HepG2 (cell line): ENCODE measurements around the gene MAP4K3. TPM values are rescaled to one million over a fixed set of nuclear protein-coding genes. Genes with fewer than 3 reads are reported as not detected.

ENCODE experiments used
- AGO1 ChIP-seq: fragments of 200-400 bp; formaldehyde crosslinking; IDR thresholded peaks from 2 replicates; pipeline ENCODE4 v1.6.1; 2017; ENCODE audit warnings: mild to moderate bottlenecking, low read depth, low read length, moderate library complexity; ENCODE audit not compliant: poor library complexity, severe bottlenecking
- AKAP8 ChIP-seq: sonication (generic); formaldehyde crosslinking; IDR thresholded peaks from 2 replicates; pipeline ENCODE4 v1.5.1; 2020; ENCODE audit warnings: mild to moderate bottlenecking, missing genetic modification reagents
- EEA1 ChIP-seq: sonication (generic); formaldehyde crosslinking; IDR thresholded peaks from 2 replicates; pipeline ENCODE4 v1.5.1; 2020; ENCODE audit warnings: mild to moderate bottlenecking, missing genetic modification reagents, borderline replicate concordance
- HDAC1 ChIP-seq: sonication (generic); formaldehyde crosslinking; IDR thresholded peaks from 2 replicates; pipeline ENCODE4 v1.5.1; 2020; ENCODE audit warnings: mild to moderate bottlenecking, missing genetic modification reagents
- KDM5A ChIP-seq: fragments of 200-600 bp; sonication (generic); IDR thresholded peaks from 2 replicates; pipeline ENCODE4 v1.7.0; 2018; ENCODE audit warnings: antibody characterized with exemption, mild to moderate bottlenecking, low read length, borderline replicate concordance
- NFAT5 ChIP-seq: sonication (generic); formaldehyde crosslinking; IDR thresholded peaks from 2 replicates; pipeline ENCODE4 v1.4.0; 2020; ENCODE audit warnings: missing genetic modification reagents
- NFYB ChIP-seq: sonication (generic); formaldehyde crosslinking; IDR thresholded peaks from 2 replicates; pipeline ENCODE4 v1.4.0; 2020; ENCODE audit warnings: missing genetic modification reagents
- RBFOX2 ChIP-seq: fragments of 200-400 bp; formaldehyde crosslinking; IDR thresholded peaks from 2 replicates; pipeline ENCODE4 v1.6.1; 2017; ENCODE audit warnings: low read depth, mild to moderate bottlenecking, low read length
- SNAPC5 ChIP-seq: sonication (generic); formaldehyde crosslinking; IDR thresholded peaks from 2 replicates; pipeline ENCODE4 v1.8.1; 2023; ENCODE audit warnings: mild to moderate bottlenecking, missing genetic modification reagents, borderline replicate concordance
- SOX6 ChIP-seq, 2 experiments: fragments of 450-650 bp in 1 of 2; sonication (generic) in 1 of 2; formaldehyde crosslinking in 1 of 2; IDR thresholded peaks; 2 replicates each; pipeline versions ENCODE4 v1.4.0 to v1.6.1; 2017 to 2020; ENCODE audit warnings: antibody characterized with exemption in 1 of 2, mild to moderate bottlenecking in 1 of 2, missing genetic modification reagents in 1 of 2
- TCF7 ChIP-seq: sonication (generic); IDR thresholded peaks from 2 replicates; pipeline ENCODE4 v1.6.1; 2016; ENCODE audit warnings: antibody characterized with exemption, low read depth
- THRA ChIP-seq: sonication (generic); formaldehyde crosslinking; IDR thresholded peaks from 2 replicates; pipeline ENCODE4 v1.4.0; 2020; ENCODE audit warnings: missing genetic modification reagents, borderline replicate concordance
- YY1 ChIP-seq: IDR thresholded peaks from 2 replicates; pipeline ENCODE4 v1.6.1; 2011; ENCODE audit warnings: low read length, low read depth, moderate library complexity, mild to moderate bottlenecking; ENCODE audit not compliant: insufficient read depth, insufficient replicate concordance
- ZFP90 ChIP-seq: sonication (generic); formaldehyde crosslinking; IDR thresholded peaks from 2 replicates; pipeline ENCODE4 v1.8.0; 2022; ENCODE audit warnings: missing genetic modification reagents, mild to moderate bottlenecking, inconsistent platforms, borderline replicate concordance
- ZFY ChIP-seq: sonication (generic); formaldehyde crosslinking; IDR thresholded peaks from 2 replicates; pipeline ENCODE4 v1.4.0; 2020; ENCODE audit warnings: missing genetic modification reagents
- ZKSCAN8 ChIP-seq: IDR thresholded peaks from 2 replicates; pipeline ENCODE4 v1.6.1; 2016; ENCODE audit warnings: borderline replicate concordance, missing genetic modification reagents, missing compliant biosample characterization
- ZNF639 ChIP-seq: conservative IDR thresholded peaks from 2 replicates; pipeline ENCODE4 v1.6.1; 2018; ENCODE audit warnings: missing genetic modification reagents
- ZNF709 ChIP-seq: sonication (generic); formaldehyde crosslinking; IDR thresholded peaks from 2 replicates; pipeline ENCODE4 v1.5.0; 2020; ENCODE audit warnings: mild to moderate bottlenecking, missing genetic modification reagents
- polyA plus RNA-seq, 8 experiments: library from polyadenylated mRNA; depleted of rRNA in 3 of 8; stranded (reverse) in 7 of 8; unstranded in 1 of 8; fragments of >200 nt; fragmentation: Illumina TruSeq in 4 of 8; extraction: Trizol in 4 of 8; gene quantifications; 2 replicates each; pipeline versions ENCODE4 v1.2.1 to v1.2.3, GENCODE V29; 2011 to 2016; ENCODE audit warnings: low read depth in 4 of 8, missing spikeins in 1 of 8, mixed read lengths in 1 of 8; ENCODE audit not compliant: insufficient read depth in 1 of 8
- total RNA-seq, 5 experiments: library from RNA; depleted of rRNA; stranded (reverse); fragments of >200 nt; fragmentation: Illumina TruSeq; extraction: Trizol; gene quantifications; 2 replicates each; pipeline ENCODE4 v1.2.3, GENCODE V29; 2016; ENCODE audit warnings: low read depth in 1 of 5

MAP4K3 gene
- total and polyA plus RNA-seq, 2 of the 13 experiments (the other 11 are each of a cell fraction or from before 2014, with no cell fraction given): 45.9 to 53.2 TPM

GRCh38 chr2:39216346-39217191, 220.5 kb downstream of the MAP4K3 start (continued):
- TF ChIP-seq ZNF639 (CRISPR knock-in tag) (no peak), AKAP8 (CRISPR knock-in tag) (no peak), ZKSCAN8 (no peak), YY1 (no peak), NFAT5 (CRISPR knock-in tag) (no peak), EEA1 (CRISPR knock-in tag) (no peak), ZNF709 (CRISPR knock-in tag) (no peak), KDM5A (no peak), SNAPC5 (no peak), TCF7 (peak; percentile 78), AGO1 (no peak), THRA (CRISPR knock-in tag) (no peak; the same call in 1 of the 2 replicates), ZFP90 (CRISPR knock-in tag) (no peak), HDAC1 (CRISPR knock-in tag) (no peak), ZFY (no peak), NFYB (no peak), SOX6 (IDR thresholded peaks at IDR 0.05) (no peak), SOX6 (CRISPR knock-in tag; IDR thresholded peaks at IDR 0.05) (peak; percentile 58), RBFOX2 (no peak)
